Heart left ventricle (tissue), 16 donors: ENCODE measurements around the gene TBC1D12. TPM values are rescaled to one million over a fixed set of nuclear protein-coding genes. Genes with fewer than 3 reads are reported as not detected.
A peak's percentile ranks its signal among the peaks of the same experiment; 100 is the strongest.

Source experiments
- ATAC-seq, 4 donors: fragments of 200-7000 bp; cut with Tn5 transposase; one replicate each; pipeline ENCODE4 v1.9.1; 2020 to 2022; ENCODE audit warnings: moderate library complexity in 4 of 4, mild to moderate bottlenecking in 3 of 4, moderate number of reproducible peaks in 1 of 4
- DNase-seq, 5 donors: peaks; one replicate each; pipeline ENCODE4 v3.0.0-alpha.2; 2020
- H3K27ac ChIP-seq, 12 donors: fragments of 200-600 bp; sonication (generic) in 4 of 12; one replicate each; pipeline versions ENCODE4 v1.5.0 to v1.8.0; 2016 to 2022; ENCODE audit warnings: mild to moderate bottlenecking in 2 of 12
- H3K27me3 ChIP-seq, 9 donors: fragments of 200-600 bp; sonication (generic) in 2 of 9; one replicate each; pipeline versions ENCODE4 v1.5.1 to v1.8.0; 2016 to 2022; ENCODE audit warnings: mild to moderate bottlenecking in 3 of 9
- H3K36me3 ChIP-seq, 9 donors: fragments of 200-600 bp; sonication (generic) in 2 of 9; one replicate each; pipeline versions ENCODE4 v1.5.0 to v1.8.0; 2018 to 2022; ENCODE audit warnings: mild to moderate bottlenecking in 2 of 9
- H3K4me1 ChIP-seq, 12 donors: fragments of 200-600 bp; sonication (generic) in 4 of 12; one replicate each; pipeline versions ENCODE4 v1.5.0 to v1.8.0; 2016 to 2022; ENCODE audit warnings: mild to moderate bottlenecking in 3 of 12
- H3K4me3 ChIP-seq, 12 donors: fragments of 200-600 bp; sonication (generic) in 4 of 12; one replicate each; pipeline versions ENCODE4 v1.5.0 to v1.8.0; 2017 to 2022; ENCODE audit warnings: mild to moderate bottlenecking in 9 of 12, moderate library complexity in 4 of 12
- H3K9me3 ChIP-seq, 12 donors: fragments of 200-600 bp; sonication (generic) in 4 of 12; one replicate each; pipeline versions ENCODE4 v1.5.0 to v1.8.0; 2016 to 2022; ENCODE audit warnings: mild to moderate bottlenecking in 1 of 12
- POLR2A ChIP-seq, 2 donors: fragments of 450-650 bp; IDR thresholded peaks; one replicate each; pipeline ENCODE4 v1.6.1; 2017; ENCODE audit warnings: antibody characterized with exemption in 2 of 2, mild to moderate bottlenecking in 2 of 2, moderate library complexity in 2 of 2
- WGBS, 4 donors: extraction: QIAGEN DNeasy Blood & Tissue Kit in 2 of 4; methylation state at CpG; one replicate each; pipeline versions ENCODE4 v1.1.5 to v1.1.7; 2013 to 2018; 5-methylcytosine and 5-hydroxymethylcytosine counted together
- intact Hi-C, 10 donors: fragments of 100-400 bp; cut with DNase I; formaldehyde crosslinking; loops; one replicate each; pipeline versions ENCODE4 v1.11.1 to v1.14.2; 2022
- polyA plus RNA-seq, 2 donors: library from polyadenylated mRNA; stranded (reverse); fragments of 200-250 nt; gene quantifications; one replicate each; pipeline ENCODE4 v1.2.3, GENCODE V29; 2013
- total RNA-seq, 9 donors: library from RNA; depleted of rRNA in 2 of 9; stranded (reverse); fragments of >200 nt in 2 of 9; fragmentation: NEBNext Ultra II Directional in 3 of 9; extraction: Animal tissue kit (Norgen Biotek cat#: 25700) in 3 of 9; gene quantifications; one replicate each; pipeline versions ENCODE4 v1.1.0 to v1.2.4, GENCODE V29; 2016 to 2023
- TF ChIP-seq, protein P1 (sequence below), 12 donors: fragments of 200-600 bp; sonication (generic) in 4 of 12; IDR thresholded peaks; one replicate each; pipeline versions ENCODE4 v1.5.0 to v1.8.0; 2018 to 2022; ENCODE audit warnings: antibody characterized with exemption in 12 of 12, mild to moderate bottlenecking in 5 of 12
- donor health status: ischemic (EF 13 %, LVEDD 7.1; RV severe dilation, severe dysfunction).
- donor health status: healthy with polysubstance abuse.
- donor health status: DM: no; HTN: yes; CAD: no.
- donor health status: DM: no; HTN: no; CAD: no.
- donor health status: ischemic (EF 25% LVEDD 6.9; RV normal size, moderate dysfunction).
- donor health status: ischemic (EF 25% LVEDD 5.7; RV mildly dilated, moderate dysfunction).
- donor health status: healthy.
- donor health status: DM: yes; HTN: yes; CAD: no.
- donor health status: ischemic (EF 35%, LVEDD 5.7; RV mildly dilated, moderate dysfunction).
- donor health status: nonischemic (EF 11% LVEDD 7.7; RV severe dilation, severe dysfunction).
- donor health status: DM: yes; HTN: yes; CAD: no.
- donor health status: PGD.
- donor health status: ischemic (EF 29% LVEDD 5.4; RV normal size, mild dysfunction).
- donor health status: nonischemic (EF 23%, LVEDD 6.1; RV moderate dilation, normal function).

Gene TBC1D12
- total and polyA plus RNA-seq, 11 donors = 3.5 to 9.6 (median 5.2) TPM

DNA sequence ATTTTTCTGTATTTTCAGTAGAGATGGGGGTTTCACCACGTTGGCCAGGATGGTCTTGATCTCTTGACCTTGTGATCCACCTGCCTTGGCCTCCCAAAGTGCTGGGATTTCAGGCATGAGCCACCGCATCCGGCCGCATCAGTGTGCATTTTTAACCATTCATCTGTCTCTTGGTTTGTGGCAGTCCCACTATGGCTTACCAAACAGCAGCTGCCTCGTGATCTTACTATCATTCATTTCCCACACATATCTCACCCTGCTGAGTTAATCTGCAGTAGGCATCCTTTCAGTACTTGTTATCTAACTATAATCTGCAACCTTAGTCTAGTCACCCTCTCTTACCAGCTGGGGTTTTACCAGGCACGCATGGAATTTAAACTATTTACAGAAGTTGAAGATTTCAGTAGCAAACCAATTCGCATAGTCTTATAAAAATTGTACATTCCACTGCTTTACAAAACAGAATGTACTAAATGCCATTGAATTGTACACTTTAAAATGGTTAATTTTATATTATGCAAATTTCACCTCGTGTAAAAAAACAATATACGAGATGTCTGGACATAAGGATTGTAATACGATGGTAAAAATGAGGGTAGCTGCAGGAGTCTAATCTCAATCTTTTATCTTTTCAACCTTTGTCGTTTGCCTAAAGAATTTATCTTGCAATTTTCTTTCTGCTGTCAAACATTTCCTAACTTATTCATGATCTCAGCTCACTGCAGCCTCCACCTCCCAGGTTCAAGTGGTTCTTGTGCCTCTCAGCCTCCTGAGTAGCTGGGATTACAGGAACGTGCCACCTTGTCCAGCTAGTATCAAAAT is 4.6 kb upstream of the TBC1D12 start:
- H3K27me3 ChIP-seq = peaks cover 0 to 10% (median 0%) of the 10 kb centered on the region in 9 donors
- ATAC-seq (no peak), DNase-seq (no peak)
- no peaks in the 10 kb centered on the region for H3K36me3 ChIP-seq
- no peak overlapping the region for H3K27ac ChIP-seq
- H3K4me3 ChIP-seq = no peak overlapping the region
- 61 to 70% (median 67%) methylated on average over 12 of the region's 12 CpGs for WGBS, 4 donors
- intact Hi-C loops = no loop called here
- TF ChIP-seq, protein P1, sequence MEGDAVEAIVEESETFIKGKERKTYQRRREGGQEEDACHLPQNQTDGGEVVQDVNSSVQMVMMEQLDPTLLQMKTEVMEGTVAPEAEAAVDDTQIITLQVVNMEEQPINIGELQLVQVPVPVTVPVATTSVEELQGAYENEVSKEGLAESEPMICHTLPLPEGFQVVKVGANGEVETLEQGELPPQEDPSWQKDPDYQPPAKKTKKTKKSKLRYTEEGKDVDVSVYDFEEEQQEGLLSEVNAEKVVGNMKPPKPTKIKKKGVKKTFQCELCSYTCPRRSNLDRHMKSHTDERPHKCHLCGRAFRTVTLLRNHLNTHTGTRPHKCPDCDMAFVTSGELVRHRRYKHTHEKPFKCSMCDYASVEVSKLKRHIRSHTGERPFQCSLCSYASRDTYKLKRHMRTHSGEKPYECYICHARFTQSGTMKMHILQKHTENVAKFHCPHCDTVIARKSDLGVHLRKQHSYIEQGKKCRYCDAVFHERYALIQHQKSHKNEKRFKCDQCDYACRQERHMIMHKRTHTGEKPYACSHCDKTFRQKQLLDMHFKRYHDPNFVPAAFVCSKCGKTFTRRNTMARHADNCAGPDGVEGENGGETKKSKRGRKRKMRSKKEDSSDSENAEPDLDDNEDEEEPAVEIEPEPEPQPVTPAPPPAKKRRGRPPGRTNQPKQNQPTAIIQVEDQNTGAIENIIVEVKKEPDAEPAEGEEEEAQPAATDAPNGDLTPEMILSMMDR (IDR thresholded peaks at IDR 0.05) = no peak
- no peak for TF ChIP-seq POLR2A (IDR thresholded peaks at IDR 0.05)
- H3K9me3 ChIP-seq = no peaks in the 10 kb centered on the region
- H3K4me1 ChIP-seq = peaks cover 0 to 3% (median 0%) of the 10 kb centered on the region in 12 donors

DNA sequence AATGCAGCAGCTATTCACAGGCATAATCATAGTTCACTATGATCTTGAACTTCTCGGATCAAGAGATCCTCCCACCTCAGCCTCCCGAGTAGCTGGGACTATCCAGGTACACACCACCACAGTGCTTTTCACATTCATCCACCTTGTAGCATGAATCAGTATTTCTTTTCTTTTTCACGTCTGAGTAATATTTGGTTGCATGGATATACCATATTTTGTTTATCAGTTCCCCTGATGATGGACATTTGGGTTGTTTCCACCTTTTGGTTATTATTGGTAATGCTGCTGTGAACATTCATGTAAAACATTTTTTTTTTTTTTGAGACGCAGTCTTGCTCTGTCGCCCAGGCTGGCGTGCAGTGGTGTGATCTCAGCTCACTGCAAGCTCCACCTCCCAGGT is 3.6 kb upstream of the TBC1D12 start:
- TF ChIP-seq POLR2A (IDR thresholded peaks at IDR 0.05) = no peak
- TF ChIP-seq, protein P1 (IDR thresholded peaks at IDR 0.05) = no peak

DNA sequence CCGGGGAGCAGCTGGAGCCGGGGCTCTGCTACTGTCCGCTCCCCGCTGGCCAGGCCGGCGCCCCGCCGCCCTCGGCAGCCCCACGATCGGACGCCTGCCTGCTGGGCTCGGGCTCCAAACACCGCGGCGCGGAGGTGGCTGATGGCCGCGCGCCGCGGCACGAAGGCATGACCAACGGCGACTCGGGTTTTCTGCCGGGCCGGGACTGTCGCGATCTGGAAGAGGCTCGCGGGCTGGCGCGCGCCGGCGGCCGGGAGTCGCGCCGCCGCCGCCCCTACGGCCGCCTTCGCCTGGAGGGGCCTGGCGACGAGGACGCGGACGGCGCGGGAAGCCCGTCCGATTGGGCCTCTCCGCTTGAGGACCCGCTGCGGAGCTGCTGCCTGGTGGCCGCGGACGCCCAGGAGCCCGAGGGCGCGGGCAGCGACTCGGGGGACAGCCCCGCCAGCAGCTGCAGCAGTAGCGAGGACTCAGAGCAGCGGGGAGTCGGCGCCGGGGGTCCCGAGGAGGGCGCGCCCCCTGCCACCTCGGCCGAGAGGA is 570 bp downstream of the TBC1D12 start:
- 0% methylated on average over 14 to 77 of the region's 77 CpGs for WGBS, 4 donors
- no peaks in the 10 kb centered on the region for H3K9me3 ChIP-seq
- H3K27me3 ChIP-seq = peaks cover 0 to 6% (median 0%) of the 10 kb centered on the region in 9 donors
- H3K36me3 ChIP-seq = no peaks in the 10 kb centered on the region
- TF ChIP-seq, protein P1 (IDR thresholded peaks at IDR 0.05) = no peak
- peaks cover 0 to 30% (median 17%) of the 10 kb centered on the region in 12 donors for H3K4me1 ChIP-seq
- DNase-seq (peak in 4 of 5 donors; percentile 26 to 70 (median 38)), ATAC-seq (peak in 2 of 4 donors; percentile 35 to 45)
- peak overlapping the region; percentile 84 to 99 (median 94) for H3K27ac ChIP-seq
- H3K4me3 ChIP-seq = peak overlapping the region; percentile 73 to 99 (median 87)
- intact Hi-C loops = loop anchor here in 9 of 10 donors (1.0 to 5.0 kb wide), 6 partner anchors 36 to 42 kb away; partner anchors contain the start of gene NOC3L (in 7 of the 9)

More for the DNA sequence above, 3.6 kb upstream of the TBC1D12 start:
- no peak overlapping the region for H3K4me3 ChIP-seq
- intact Hi-C loops = no loop called here
- no peak overlapping the region for H3K27ac ChIP-seq
- 88 to 92% (median 90%) methylated on average over 6 of the region's 6 CpGs for WGBS, 4 donors
- no peak for DNase-seq
- peaks cover 0 to 11% (median 0%) of the 10 kb centered on the region in 9 donors for H3K27me3 ChIP-seq
- H3K9me3 ChIP-seq = no peaks in the 10 kb centered on the region
- H3K36me3 ChIP-seq = no peaks in the 10 kb centered on the region
- ATAC-seq = no peak
- peaks cover 0 to 3% (median 0%) of the 10 kb centered on the region in 12 donors for H3K4me1 ChIP-seq
